ENCODE data around the gene DOP1A.

Gene DOP1A

GRCh38 chr6:83215131-83216047 is 147.9 kb downstream of the DOP1A start:
- peak; percentile 50 for DNase-seq (ENCODE audit: low spot score)

GRCh38 chr6:83216806-83217205 is 149.3 kb downstream of the DOP1A start:
- DNase-seq (ENCODE audit: low spot score) = no peak
